HCT116 (cell line): ENCODE results near the gene SLBP. TPM values are rescaled to one million over a fixed set of nuclear protein-coding genes. Genes with fewer than 3 reads are reported as not detected.

ENCODE experiments used
- ATAC-seq: fragments of 200-7000 bp; cut with Tn5 transposase; 2 replicates; pipeline ENCODE4 v1.9.1; 2020; ENCODE audit warnings: mild to moderate bottlenecking, moderate library complexity
- BruUV-seq: library from RNA; stranded (reverse); fragments of 400-500 nt; replicated peaks from 2 replicates; lab custom pipeline; 2021; lab: Mats Ljungman, UMichigan
- CTCF ChIA-PET: fragments of 300-600 bp; sonication (Branson Sonifier 250); formaldehyde crosslinking; loops from one replicate; lab custom pipeline; 2021; ENCODE audit warnings: antibody characterized with exemption; lab: Charles Lee
- POLR2A ChIA-PET: fragments of 300-600, 350-600 bp; sonication (Branson Sonifier 250); formaldehyde crosslinking; loops from one replicate; lab custom pipeline; 2021; ENCODE audit warnings: antibody characterized with exemption; lab: Charles Lee
- RAD21 ChIA-PET, 2 experiments: fragments of 300-600 bp; sonication (Branson Sonifier 250); formaldehyde crosslinking; loops; one replicate each; lab custom pipeline; 2023; ENCODE audit warnings: low total read pairs in 2 of 2; ENCODE audit not compliant: uncharacterized antibody in 2 of 2, unreplicated experiment in 2 of 2, low non-redundant PET in 1 of 2; lab: Charles Lee
- DNase-seq: peaks from one replicate; pipeline ENCODE4 v3.0.0-alpha.2; 2010; ENCODE audit warnings: low read depth, low spot score
- H2AFZ ChIP-seq: fragments of 200-600 bp; shearing (Covaris generic), sonication (generic); 2 replicates; pipeline ENCODE4 v1.6.1; 2017; ENCODE audit warnings: low read depth, mixed run types, mixed read lengths, antibody characterized with exemption, low read length; ENCODE audit not compliant: poor library complexity, severe bottlenecking
- H3K27ac ChIP-seq: 2 replicates; pipeline ENCODE4 v1.5.1; 2012; ENCODE audit warnings: low read depth, low read length
- H3K27me3 ChIP-seq: fragments of 200-600 bp; sonication (generic); 2 replicates; pipeline ENCODE4 v1.6.1; 2016; ENCODE audit warnings: mixed run types, low read length, mixed read lengths; ENCODE audit not compliant: insufficient read depth
- H3K36me3 ChIP-seq, 2 experiments: fragments of 200-500 bp in 1 of 2; fragments of 200-600 bp in 1 of 2; sonication (Bioruptor generic) in 1 of 2; sonication (generic) in 1 of 2; 2 replicates each; pipeline versions ENCODE4 v1.5.1 to v1.6.1; 2014 to 2016; ENCODE audit warnings: low read length in 2 of 2, inconsistent platforms in 1 of 2, mixed read lengths in 1 of 2, mixed run types in 1 of 2; ENCODE audit not compliant: insufficient read depth in 2 of 2, control insufficient read depth in 1 of 2
- H3K4me1 ChIP-seq, 2 experiments: fragments of 200-600 bp in 1 of 2; sonication (generic) in 1 of 2; 2 replicates each; pipeline versions ENCODE4 v1.5.1 to v1.6.1; 2012 to 2017; ENCODE audit warnings: low read length in 2 of 2, inconsistent platforms in 1 of 2, mild to moderate bottlenecking in 1 of 2, mixed read lengths in 1 of 2, mixed run types in 1 of 2, moderate library complexity in 1 of 2; ENCODE audit not compliant: insufficient read depth in 2 of 2, control insufficient read depth in 1 of 2
- H3K4me2 ChIP-seq: fragments of 200-600 bp; sonication (generic); 2 replicates; pipeline ENCODE4 v1.6.1; 2017; ENCODE audit warnings: mixed run types, low read length, mixed read lengths
- H3K4me3 ChIP-seq, 2 experiments: fragments of 200-600 bp in 1 of 2; sonication (generic) in 1 of 2; replicated peaks in 1 of 2; 2 replicates each; pipeline ENCODE4 v1.5.1; 2011 to 2016; ENCODE audit warnings: low read length in 2 of 2, control low read depth in 1 of 2, low read depth in 1 of 2, mild to moderate bottlenecking in 1 of 2, mixed read lengths in 1 of 2, mixed run types in 1 of 2
- H3K79me2 ChIP-seq: fragments of 200-600 bp; sonication (generic); 2 replicates; pipeline ENCODE4 v1.6.1; 2017; ENCODE audit warnings: mild to moderate bottlenecking, mixed run types, low read length, moderate library complexity, mixed read lengths; ENCODE audit not compliant: insufficient read depth
- H3K9ac ChIP-seq: fragments of 200-600 bp; sonication (generic); 2 replicates; pipeline ENCODE4 v1.6.1; 2016; ENCODE audit warnings: low read length, mixed read lengths
- H3K9me2 ChIP-seq: fragments of 200-600 bp; sonication (generic), shearing (Covaris generic); 2 replicates; pipeline ENCODE4 v1.6.1; 2017; ENCODE audit warnings: mixed run types, mild to moderate bottlenecking, moderate library complexity; ENCODE audit not compliant: insufficient read depth
- H3K9me3 ChIP-seq, 2 experiments: fragments of 200-500 bp in 1 of 2; fragments of 200-600 bp in 1 of 2; sonication (Bioruptor generic) in 1 of 2; sonication (generic) in 1 of 2; 2 replicates each; pipeline ENCODE4 v1.6.1; 2014 to 2017; ENCODE audit warnings: low read length in 2 of 2, mixed read lengths in 2 of 2, inconsistent platforms in 1 of 2, low read depth in 1 of 2, mild to moderate bottlenecking in 1 of 2, mixed run types in 1 of 2, moderate library complexity in 1 of 2; ENCODE audit not compliant: control insufficient read depth in 1 of 2, insufficient read depth in 1 of 2
- H4K20me1 ChIP-seq: fragments of 200-600 bp; sonication (generic), shearing (Covaris generic); 2 replicates; pipeline ENCODE4 v1.6.1; 2017; ENCODE audit warnings: mixed run types, mild to moderate bottlenecking, moderate library complexity; ENCODE audit not compliant: insufficient read depth
- POLR2AphosphoS5 ChIP-seq: IDR thresholded peaks from 2 replicates; pipeline ENCODE4 v1.6.1; 2011; ENCODE audit warnings: mild to moderate bottlenecking, low read depth, low read length, moderate library complexity
- SRF ChIP-seq: IDR thresholded peaks from 2 replicates; pipeline ENCODE4 v1.6.1; 2012; ENCODE audit warnings: low read depth
- TCF7L2 ChIP-seq: IDR thresholded peaks from 2 replicates; pipeline ENCODE4 v1.7.0; 2011; ENCODE audit warnings: borderline replicate concordance, inconsistent platforms; ENCODE audit not compliant: insufficient read depth, insufficient read length; ENCODE audit errors: extremely low read depth
- intact Hi-C: fragments of 100-400 bp; cut with micrococcal nuclease; formaldehyde crosslinking; loops from 2 replicates; pipeline ENCODE4 v1.10.0; 2022
- total RNA-seq: library from RNA; stranded (reverse); gene quantifications from one replicate; pipeline ENCODE4 v1.2.1, GENCODE V29; 2021; ENCODE audit not compliant: unreplicated experiment
- TF ChIP-seq, protein P1 (sequence below): IDR thresholded peaks from 2 replicates; pipeline ENCODE4 v1.6.1; 2012
- TF ChIP-seq, protein P2 (sequence below): IDR thresholded peaks from 2 replicates; pipeline ENCODE4 v1.6.1; 2012; ENCODE audit warnings: low read depth

SLBP gene
- total RNA-seq, 1 experiment from 2014 or later: 101 TPM

DNA sequence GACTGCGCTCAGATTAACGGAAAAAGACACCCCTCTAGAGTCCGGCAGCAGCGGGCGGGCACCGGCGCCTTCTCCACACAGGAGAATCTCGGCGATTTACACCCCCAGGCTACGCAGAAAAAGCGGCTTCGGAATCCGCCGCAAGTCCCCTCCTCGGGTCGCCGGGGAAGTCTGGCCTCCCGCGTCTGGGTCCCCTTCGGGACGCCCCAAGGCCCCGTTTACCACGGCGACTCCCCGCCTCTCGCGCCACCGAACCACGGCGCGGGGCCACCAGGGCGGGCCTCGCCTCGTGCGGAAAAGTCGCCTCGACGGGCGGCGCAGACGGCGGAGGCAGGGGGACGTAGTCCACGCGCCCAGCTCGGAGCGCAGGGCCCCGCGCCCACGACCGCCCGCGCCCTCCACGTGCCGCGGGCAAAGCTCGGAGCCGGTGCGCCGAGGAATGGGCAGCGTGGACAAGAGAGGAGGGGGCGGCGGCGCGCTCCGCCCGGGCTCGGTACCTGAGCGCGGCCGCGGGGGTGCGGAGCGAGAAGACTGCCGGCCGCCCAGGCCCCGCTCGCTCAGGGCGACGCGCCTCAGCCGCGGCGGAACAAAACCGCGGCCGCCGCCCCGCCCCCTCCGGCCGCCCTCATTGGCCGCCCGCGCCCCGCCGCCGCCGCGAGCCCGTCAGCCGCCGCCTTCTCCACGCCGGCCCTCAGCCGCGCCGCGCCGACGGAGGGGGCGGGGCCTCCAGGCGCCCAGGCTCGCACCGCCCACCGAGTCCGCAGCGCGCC lies 28.2 kb downstream of the SLBP start, which contains the start of gene FAM53A:
Gene FAM53A, minus strand, starts transcription at position 578 of the 770 bp plus-strand sequence. CDS start 15,572 bp downstream, outside the sequence.
- H3K27ac ChIP-seq: peak within 1 kb of the TSS; percentile 70; the same call in 1 of the 2 replicates
- no peak within 1 kb of the TSS for H2AFZ ChIP-seq
- peak; percentile 96 for ATAC-seq

More for the DNA sequence above, 28.2 kb downstream of the SLBP start, which contains the start of gene FAM53A:
- intact Hi-C loops: no loop called here
- H3K4me1 ChIP-seq: peaks cover 8 to 23% of the 10 kb centered on the region in 2 experiments; a peak in 3 of 4 replicates
- H3K79me2 ChIP-seq: no peaks in the 10 kb centered on the region
- H3K36me3 ChIP-seq: no peaks in the 10 kb centered on the region
- peak within 1 kb of the TSS; percentile 53 to 63 for H3K4me3 ChIP-seq
- H3K9me3 ChIP-seq: no peaks in the 10 kb centered on the region
- peak within 1 kb of the TSS; percentile 90 for H3K4me2 ChIP-seq
- ChIA-PET POLR2A (interaction anchor here (1.1 kb wide), 1 partner anchor 10 kb away, joined by 3 read pairs; no protein-coding TSS in a partner anchor), CTCF (interaction anchor here (1.8 kb wide), 1 partner anchor 9 kb away, joined by 6 read pairs; no protein-coding TSS in a partner anchor), RAD21 (no interaction called here)
- peak within 1 kb of the TSS; percentile 67 for H3K9ac ChIP-seq
- no peaks in the 10 kb centered on the region for H3K9me2 ChIP-seq
- TF ChIP-seq, protein P1, sequence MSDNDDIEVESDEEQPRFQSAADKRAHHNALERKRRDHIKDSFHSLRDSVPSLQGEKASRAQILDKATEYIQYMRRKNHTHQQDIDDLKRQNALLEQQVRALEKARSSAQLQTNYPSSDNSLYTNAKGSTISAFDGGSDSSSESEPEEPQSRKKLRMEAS: 0 out of 2 replicates have a peak, but pooled peaks have one; percentile 22
- TF ChIP-seq POLR2AphosphoS5 (peak; percentile 43; the same call in 1 of the 2 replicates), TCF7L2 (peak; percentile 56), SRF (no peak)
- TF ChIP-seq, protein P2, sequence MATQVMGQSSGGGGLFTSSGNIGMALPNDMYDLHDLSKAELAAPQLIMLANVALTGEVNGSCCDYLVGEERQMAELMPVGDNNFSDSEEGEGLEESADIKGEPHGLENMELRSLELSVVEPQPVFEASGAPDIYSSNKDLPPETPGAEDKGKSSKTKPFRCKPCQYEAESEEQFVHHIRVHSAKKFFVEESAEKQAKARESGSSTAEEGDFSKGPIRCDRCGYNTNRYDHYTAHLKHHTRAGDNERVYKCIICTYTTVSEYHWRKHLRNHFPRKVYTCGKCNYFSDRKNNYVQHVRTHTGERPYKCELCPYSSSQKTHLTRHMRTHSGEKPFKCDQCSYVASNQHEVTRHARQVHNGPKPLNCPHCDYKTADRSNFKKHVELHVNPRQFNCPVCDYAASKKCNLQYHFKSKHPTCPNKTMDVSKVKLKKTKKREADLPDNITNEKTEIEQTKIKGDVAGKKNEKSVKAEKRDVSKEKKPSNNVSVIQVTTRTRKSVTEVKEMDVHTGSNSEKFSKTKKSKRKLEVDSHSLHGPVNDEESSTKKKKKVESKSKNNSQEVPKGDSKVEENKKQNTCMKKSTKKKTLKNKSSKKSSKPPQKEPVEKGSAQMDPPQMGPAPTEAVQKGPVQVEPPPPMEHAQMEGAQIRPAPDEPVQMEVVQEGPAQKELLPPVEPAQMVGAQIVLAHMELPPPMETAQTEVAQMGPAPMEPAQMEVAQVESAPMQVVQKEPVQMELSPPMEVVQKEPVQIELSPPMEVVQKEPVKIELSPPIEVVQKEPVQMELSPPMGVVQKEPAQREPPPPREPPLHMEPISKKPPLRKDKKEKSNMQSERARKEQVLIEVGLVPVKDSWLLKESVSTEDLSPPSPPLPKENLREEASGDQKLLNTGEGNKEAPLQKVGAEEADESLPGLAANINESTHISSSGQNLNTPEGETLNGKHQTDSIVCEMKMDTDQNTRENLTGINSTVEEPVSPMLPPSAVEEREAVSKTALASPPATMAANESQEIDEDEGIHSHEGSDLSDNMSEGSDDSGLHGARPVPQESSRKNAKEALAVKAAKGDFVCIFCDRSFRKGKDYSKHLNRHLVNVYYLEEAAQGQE: no peak
- DNase-seq: peak; percentile 57
- BruUV-seq: no TSS peak
- no peaks in the 10 kb centered on the region for H4K20me1 ChIP-seq
- no peaks in the 10 kb centered on the region for H3K27me3 ChIP-seq
